Stimulated activated CD4-positive, alpha-beta T cell treated with anti-CD3 and anti-CD28 coated beads, Interleukin-4, amount 100 ng/mL, for 48 hours (primary cell): ENCODE results near the gene MBD4.
A peak's percentile ranks its signal among the peaks of the same experiment; 100 is the strongest.
"Not testable (repeated sequence)": the region's sequence is repeated elsewhere in the genome, so short reads cannot be mapped to it uniquely, and the experiment has no call there.

Experiments
- DNase-seq, 2 donors: peaks; one replicate each; pipeline ENCODE4 v3.0.0-alpha.2; 2020; ENCODE audit warnings: low read depth in 2 of 2

MBD4 gene

DNA sequence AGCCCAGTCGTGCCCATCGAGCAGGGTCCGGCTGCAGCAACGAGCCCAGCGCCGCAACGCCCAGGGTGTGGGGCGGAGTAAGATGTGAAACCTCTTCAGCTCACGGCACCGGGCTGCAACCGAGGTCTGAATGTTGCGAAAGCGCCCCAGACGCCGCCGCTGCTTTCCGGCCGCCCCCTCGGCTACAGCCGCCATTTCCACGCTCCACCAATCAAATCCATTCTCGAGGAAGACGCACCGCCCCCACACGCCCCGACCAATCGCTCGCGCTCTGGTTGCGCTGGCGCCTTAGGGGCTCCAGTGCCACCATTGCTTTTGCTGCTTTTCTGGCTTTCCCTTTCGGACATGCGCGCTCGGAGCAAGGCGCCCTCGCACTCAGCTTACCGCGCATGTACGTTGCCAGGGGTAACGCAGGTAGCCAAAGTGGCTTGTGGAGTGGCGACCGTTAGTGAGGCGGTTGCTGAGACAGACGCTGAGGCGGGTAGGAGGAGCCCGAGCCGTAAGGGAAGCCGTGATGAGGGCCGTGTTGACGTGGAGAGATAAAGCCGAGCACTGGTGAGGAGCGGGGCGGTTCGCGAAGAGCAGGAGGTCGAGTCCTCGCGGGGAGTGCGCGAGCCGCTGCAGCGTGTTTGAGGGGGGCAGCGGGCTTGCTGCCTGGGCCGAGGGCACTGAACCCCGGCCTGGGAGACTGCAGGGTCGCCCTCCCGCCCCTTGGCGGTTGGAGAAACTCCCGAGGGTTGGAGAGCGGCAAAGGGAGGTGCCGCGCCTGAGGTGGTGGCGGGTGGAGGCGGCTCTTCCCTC, at the start of gene MBD4, which contains the start of gene IFT122:
Gene MBD4, minus strand, starts transcription at position 132 of the 801 bp plus-strand sequence. Its CDS starts 115 bp downstream, at position 17.
Gene IFT122, plus strand, starts transcription at position 408 of the 801 bp plus-strand sequence. Its CDS starts 107 bp downstream, at position 515.
- DNase-seq: peak; percentile 97 to 98

DNA sequence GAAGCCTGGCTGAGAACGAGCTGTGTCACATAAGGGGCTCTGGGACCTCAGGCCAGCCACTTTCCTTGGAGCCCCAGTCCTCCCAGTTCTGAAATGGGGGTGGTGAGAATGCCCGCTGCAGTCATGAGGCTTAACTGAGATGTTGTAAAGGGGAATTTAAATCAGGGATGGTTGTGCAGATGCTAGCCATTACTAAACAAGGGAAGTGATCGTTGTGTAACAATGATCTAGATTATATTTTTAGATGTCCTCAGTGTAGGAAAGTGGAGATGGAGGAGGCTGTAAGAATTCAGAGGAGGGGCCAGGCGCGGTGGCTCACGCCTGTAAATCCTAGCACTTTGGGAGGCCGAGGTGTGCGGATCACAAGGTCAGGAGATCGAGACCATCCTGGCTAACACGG, 49.5 kb upstream of the MBD4 start:
- DNase-seq: not testable (repeated sequence)

DNA sequence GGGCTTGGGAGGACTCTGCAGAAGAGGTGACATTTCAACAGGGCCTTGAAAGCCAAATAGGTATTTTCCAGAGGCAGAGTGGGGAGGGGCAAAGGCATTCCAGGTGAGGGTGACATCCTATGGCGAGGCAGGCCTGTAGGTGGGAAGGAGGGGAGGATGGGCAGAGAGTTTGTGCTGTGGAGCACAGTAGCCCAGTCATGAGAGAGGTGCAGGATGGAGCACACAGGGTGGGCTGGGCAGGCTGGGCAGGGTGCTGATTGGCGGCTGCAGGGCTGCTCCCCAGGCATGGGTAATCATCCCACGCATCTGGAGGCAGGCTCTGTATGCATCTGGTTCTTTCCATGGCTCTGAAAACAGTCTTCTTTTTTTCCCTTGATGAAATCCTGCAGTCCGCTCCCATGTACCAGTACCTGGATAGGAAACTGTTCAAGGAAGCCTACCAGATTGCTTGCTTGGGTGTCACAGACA, 48.2 kb upstream of the MBD4 start:
- not testable (repeated sequence) for DNase-seq

DNA sequence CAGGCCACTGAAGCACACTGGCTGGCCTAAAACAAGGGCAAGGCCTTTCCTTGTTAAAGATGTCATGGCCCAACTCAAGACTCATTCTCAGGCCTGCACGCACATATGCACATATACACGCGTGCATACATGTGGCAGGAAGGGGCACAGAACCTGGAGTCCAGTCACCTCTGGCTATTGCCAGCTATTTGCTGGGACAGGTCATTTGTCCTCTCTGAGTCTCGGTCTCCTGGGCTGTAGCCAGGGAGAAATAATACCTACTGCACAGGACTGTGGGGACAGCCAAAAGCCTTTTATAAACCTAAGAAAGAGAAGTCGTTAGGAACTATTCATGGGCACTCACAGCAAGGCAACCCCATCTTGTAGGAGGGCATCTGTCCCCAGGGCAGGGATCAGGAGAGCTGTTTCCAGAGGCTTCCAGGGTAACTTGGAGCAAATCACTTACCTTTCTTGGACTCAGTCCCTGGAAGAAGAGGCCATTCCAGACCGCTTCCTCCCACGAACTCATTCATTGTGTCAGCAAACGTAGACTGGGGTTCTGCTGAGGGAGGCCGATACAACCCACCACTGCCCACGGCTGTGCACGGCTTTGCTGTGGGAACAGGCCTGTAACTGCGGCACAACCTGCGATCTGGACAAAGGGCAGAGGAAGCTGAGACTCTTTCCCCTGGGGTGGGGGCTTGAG, 47.6 kb upstream of the MBD4 start:
- no peak for DNase-seq

DNA sequence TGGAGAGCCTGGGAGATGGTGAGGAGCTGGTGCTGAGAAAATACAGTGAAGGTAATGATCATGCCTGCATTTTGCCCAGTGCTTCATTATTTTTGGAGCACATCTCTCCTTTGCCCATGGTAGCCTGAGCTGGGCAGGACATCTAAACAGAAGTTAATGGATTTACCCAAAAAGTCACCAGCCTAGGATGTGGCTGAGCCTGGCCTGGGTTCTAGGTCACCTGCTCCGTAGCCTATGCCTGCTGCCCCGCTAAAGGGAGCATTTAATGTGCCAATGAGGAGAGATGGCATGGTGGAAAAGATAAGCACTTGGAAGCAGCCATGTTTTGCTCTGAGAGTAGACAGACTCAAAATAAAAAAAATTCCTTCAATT, 46.9 kb upstream of the MBD4 start:
- no peak for DNase-seq

DNA sequence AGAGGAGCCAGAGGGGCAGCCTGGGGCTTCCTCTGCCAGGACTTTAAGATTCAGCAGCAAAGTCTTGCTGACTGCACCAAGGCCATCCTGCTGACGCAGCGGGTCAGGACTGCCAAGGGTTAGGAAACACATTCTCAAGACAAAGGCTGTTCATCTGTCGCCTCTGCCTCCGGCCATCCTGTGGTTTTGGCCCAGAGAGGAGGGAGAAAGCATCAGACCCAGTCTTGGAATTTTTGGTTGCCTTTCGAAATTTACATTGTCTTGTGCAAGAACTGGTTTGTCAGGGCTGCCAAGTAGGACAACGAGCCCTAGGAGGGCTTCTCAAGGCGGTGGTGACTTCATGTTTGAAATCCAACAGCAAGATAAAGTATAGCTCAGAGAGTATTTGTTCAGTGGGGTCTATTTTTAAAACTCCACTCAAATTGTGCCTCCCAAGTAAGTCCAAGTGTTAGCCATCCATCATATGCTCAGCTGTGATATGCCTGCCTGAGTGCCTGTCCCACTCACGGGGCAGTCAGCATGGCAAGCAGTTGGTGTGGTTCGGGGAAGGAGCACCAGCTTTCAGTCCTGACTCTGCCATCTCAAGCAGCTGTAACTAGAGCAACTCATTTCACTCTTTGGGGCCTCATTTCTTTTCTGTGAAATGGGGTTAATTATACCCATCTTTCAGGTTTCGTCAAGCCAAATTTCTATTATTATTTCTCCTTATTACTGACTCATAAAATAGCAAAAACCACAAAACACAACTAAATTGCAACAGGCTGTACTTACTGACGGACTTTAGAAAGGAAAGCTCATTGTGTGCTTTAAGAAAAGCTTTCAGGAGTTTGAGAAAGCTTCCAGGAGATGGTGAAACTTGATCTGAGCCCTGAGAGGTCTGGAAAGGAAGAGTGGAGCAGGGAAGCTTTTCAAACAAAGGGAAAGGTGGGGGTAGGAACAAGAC, 46.2 kb upstream of the MBD4 start:
- no peak for DNase-seq

DNA sequence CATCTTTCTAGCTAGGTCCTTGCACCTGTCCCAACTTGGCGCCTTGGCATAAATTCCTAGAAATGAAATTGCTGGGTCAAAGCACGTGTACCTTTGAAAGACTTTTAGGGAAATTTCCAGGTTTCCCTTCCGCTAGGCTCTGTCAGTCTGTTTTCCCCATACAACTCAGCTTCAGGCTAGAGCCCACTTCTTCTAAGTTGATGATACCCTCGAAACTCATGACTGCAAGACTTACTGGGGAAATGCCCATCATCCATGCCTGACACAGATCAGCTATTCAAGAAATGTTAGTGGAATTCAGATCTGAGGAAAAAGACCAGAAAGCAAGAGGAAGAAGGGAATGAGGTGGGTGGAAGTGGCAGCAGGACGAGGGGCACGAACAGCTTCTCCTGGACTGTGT, 45.4 kb upstream of the MBD4 start:
- DNase-seq: not testable (repeated sequence)

DNA sequence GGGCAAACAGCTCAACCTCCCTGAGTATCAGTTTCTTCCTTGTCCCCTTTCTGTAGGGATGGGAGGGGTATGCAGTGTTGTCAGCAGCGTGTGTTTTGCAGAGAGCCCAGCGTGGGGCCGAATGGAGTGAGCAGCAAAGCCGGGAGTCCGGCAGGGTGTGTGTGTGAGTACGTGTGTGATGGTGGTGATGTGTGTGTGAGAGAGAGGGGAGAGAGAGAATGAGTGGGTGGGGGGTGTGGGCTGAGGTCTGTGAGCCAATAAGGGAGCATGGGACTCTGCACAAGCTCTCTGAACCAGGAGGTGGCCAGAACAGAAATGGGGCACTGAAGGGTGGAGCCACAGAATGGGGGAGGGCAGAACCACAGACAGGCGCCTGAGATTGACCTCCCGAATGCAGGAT, 44.1 kb upstream of the MBD4 start:
- no peak for DNase-seq

DNA sequence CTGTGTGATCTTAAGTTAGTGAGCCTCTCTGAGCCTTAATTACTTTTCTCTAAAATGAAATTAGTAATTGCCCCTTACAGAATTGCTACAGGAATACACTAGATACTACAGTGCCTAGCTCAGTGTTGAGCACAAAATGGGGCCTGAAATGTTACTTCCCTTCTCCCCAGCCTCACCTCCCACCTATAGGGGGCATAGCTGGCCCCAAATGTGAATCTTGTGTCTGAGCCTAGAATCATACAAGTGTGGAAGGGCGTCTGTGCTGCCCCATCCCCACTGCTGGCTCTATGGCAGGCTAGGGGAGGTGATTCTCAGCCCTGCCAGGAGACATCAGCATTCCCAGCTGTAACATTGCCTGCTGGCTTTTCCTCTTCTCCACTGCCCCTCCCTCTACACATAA, 43.0 kb upstream of the MBD4 start:
- DNase-seq: no peak

DNA sequence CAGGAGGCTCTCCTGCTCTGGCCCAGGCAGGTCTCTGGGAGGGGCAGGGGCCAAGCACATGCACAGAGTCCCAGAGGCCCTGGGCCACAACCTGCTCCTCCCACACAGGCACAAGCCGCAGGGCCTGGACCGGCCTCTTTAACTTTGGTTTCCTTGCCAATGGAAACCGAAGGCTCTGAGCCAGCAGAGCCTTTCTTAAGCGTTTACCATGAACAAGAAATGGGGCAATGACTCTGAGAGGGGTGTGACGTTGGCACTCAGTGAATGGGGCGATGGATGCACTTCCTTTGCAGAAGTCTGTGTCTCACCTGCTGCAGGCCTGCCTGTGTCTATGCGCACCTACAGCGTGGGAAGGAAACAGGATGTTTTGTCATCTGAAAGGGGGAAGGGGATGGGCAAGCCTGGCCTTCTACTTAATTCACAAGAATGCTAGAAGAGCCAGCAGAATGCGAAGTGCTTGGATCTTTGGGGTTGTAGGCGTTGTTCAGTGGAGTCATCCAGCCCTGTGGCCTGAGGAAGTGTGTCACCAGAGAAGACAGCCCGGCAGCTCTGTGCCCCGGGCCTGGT, 42.1 kb upstream of the MBD4 start:
- DNase-seq: peak; percentile 4 to 15

DNA sequence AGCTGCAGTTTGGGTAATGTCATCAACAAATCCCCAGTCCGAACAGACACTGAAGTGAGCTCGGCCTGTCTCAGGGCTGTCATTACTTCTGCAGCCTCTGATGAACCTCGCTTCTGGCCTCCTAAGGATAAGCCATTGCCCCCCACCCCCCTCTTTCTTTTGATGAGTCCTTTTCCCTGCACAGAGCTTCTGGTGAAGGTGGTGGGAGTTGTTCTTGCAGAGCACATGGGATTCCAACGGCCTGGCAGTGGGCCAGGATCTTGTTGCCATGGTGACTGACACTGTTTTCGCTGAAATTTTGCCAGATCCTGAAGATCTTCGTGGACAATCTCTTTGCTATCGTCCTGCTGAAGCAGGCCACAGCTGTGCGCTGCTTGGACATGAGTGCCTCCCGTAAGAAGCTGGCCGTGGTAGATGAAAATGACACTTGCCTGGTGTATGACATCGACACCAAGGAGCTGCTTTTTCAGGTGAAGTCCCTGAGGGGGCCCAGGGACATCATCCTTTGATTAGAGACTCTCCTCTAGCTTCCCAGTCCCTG, 41.5 kb upstream of the MBD4 start:
- not testable (repeated sequence) for DNase-seq

DNA sequence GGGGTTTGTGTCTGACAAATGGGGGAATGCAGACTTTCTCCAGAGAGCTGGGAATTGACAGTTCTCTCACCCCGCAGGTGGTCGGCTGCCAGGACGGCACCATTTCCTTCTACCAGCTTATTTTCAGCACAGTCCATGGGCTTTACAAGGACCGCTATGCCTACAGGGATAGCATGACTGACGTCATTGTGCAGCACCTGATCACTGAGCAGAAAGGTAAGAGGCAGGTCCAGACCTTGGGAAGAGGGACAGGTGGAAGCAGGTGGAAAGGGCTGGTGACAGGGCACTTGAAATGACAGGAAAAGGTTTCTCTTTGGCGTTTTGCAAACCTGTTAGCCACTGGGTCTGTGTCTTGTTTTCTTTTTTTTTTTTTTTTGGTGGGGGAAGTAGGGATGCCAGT, 36.8 kb upstream of the MBD4 start:
- DNase-seq: no peak

DNA sequence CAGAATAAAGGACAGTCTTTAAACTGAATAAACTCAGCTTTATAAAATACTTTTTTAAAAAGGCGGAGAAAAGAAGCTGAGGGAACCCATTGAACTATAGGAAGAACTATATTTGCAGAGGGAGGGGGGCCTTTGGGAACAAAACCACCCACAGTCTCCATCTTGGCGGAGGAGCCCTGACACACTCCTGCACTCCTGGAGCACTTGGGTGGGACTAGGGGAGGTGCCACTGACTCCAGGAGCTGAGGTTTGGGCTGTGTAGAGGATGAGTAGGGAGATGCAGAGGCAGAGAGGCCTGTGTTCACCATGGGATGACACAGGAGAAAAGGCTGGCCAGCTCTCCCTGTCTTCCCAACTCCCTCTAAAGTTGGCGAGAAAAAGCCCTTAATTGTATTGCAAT, 36.1 kb upstream of the MBD4 start:
- no peak for DNase-seq

DNA sequence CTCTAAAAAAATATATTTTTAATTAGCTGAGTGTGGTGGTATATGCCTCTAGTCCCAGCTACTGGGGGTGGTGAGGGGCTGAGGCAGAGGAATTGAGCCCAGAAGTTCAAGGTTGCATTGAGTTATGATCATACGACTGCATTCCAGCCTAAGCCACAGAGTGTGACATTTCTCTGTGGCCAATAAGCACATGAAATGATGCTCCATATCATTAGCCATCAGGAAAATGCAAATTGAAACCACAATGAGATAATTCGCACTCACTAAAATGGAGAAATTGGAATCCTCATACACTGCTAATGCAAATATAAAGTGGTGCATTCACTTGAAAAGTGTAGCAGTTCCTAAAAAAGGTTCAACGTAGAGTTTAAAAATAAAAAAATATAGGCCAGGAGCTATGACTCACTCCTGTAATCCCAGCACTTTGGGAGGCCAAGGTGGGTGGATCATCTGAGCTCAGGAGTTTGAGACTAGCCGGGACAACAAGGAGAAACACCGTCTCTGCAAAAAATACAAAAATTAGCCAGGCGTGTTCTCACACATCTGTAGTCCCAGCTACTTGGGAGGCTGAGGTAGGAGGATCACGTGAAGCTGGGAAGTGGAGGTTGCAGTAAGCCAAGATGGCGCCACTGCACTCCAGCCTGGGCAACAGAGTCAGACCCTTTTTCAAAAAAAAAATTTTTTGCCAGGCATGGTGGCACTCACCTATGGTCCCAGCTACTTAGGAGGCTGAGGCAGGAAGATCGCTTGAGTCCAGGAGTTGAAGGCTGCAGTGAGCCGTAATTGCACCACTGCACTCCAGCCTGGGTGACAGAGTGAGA, 35.4 kb upstream of the MBD4 start:
- DNase-seq: no peak

DNA sequence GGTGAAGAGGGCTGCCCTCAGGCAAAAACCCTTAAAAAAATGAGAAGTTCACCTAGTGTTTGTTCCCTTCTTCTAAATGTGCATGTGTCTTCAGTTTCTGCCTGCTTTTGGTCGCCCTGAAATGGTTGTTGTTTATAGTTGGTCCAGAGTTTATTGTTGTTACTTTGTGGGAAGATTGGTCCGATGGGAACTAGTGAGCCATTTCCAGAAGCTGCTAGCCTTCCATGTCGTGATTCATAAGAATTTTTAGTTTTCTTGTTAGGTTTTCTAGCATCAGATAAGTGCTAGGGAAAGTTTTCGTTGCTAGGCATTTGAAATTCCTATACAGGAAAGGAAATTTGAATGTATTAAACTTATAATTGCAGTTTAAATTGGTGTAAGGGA, 34.0 kb upstream of the MBD4 start:
- no peak for DNase-seq

DNA sequence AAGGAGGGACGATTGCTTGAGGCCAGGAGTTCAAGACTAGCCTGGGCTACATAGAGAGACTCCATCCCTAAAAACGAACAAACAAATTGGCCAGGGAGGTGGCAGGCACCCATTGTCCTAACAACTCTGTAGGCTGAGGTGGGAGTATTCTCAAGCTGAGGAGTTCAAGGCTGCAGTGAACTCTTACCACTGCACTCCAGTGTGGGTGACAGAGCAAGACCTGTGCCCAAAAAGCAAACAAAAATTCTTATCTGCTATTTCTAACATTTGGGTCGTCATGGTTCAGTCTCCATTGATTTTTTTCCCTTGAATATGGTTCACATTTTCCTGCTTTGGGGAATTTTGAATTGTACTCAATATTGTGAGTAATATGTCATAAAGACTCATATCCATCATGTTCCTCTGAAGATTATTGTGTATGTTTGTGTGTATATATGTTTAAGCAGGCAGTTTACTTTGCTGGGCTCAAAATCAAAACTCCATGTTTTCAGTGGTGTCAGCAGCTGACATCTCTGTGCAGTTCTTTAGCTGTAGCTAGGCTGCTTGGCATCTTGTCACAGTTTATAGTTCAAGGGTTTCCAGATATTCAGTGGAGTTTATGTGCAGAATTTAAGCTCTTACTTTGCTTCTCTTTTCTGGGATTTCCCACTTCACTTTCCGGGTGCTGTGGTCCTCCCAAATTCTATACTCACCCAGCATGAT, 33.5 kb upstream of the MBD4 start:
- DNase-seq: no peak

DNA sequence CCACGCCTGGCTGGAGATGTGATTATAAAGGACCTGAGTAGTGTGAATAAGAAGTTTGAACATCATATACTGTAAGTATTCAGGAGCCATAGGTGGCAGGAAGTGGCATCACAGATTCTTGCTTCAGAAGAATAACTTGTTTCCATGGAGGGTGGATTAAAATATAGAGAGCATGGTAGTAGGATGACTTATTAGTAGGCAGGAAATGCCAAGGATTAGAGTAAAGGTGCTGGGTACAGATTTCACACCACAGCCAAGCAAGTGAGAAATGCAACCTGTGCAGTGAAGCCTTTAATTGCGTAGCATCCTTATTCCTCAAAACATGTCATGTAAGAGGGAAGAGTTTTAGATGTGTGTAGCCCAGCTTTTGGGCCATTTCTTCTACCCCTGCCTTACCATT, 31.1 kb upstream of the MBD4 start:
- DNase-seq: no peak

DNA sequence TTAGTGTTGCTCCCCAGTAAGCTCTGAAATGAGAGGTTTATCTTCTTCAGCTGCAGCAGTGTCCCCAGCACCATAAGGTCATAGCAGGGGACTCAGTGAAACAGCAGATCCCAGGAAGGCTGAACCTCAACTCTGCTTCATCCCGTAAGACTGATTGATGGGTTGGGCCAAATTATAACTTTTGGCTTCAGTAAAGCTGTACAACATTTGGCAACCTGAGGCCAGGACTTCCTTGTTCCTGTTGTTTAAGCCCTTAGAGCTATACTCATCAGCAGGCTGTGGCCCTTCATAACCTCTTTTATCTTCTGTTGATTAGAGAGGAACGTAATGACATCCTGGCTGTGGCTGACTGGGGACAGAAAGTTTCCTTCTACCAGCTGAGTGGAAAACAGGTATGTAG, 29.3 kb upstream of the MBD4 start:
- no peak for DNase-seq

DNA sequence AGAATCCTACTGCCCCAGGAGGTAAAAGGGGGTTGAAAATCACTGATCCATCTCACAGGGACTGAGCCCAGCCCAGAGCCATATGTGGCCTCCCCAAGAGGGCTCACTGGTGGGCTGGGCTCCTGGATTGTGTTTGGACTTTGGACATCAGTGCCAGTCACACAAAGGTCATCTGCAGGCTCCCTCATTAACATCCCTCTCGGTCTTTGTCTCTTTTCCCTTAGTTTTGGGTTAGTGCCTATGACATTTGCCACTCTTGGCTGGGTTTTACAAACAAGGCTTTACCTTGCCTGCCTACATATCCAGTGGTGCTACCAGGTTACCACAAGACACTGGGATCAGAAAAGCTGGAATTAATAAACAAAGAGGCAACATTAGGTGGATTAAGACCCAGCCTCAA, 28.2 kb upstream of the MBD4 start:
- DNase-seq: no peak

DNA sequence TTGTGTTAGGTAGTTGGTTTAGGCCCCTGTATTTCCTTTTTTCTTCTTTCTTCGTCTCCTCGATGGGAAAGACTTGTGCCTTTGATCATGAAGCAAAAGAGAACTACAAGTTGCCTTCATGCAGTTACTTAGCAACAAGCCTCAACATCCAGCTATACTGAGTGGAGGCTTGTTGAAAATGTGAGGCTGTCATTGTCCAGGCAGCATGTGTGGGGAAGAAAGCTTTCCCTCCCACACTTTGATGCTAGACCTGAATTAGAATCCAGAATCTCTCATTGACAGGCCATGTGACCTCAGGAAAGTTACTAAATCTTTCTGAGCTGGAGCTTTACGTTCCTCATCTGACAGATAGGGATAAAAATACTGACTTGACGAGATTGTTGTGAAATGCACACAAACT, 24.0 kb upstream of the MBD4 start:
- DNase-seq: no peak
